Mucosa of descending colon (tissue), 3 donors: ENCODE data around the gene HACD3. TPM values are rescaled to one million over a fixed set of nuclear protein-coding genes. Genes with fewer than 3 reads are reported as not detected.

Source experiments
- ATAC-seq: fragments of 200-7000 bp; cut with Tn5 transposase; one replicate; pipeline ENCODE4 v1.9.1; 2020; ENCODE audit warnings: mild to moderate bottlenecking, moderate library complexity
- DNase-seq, 3 donors: peaks; one replicate each; pipeline ENCODE4 v3.0.0-alpha.2; 2020
- H3K36me3 ChIP-seq: fragments of 200-600 bp; one replicate; pipeline ENCODE4 v1.8.0; 2021; ENCODE audit warnings: low read depth, mild to moderate bottlenecking
- H3K4me1 ChIP-seq: fragments of 200-600 bp; one replicate; pipeline ENCODE4 v1.8.0; 2021; ENCODE audit warnings: low read depth, mild to moderate bottlenecking
- H3K4me3 ChIP-seq: fragments of 200-600 bp; one replicate; pipeline ENCODE4 v1.8.0; 2021; ENCODE audit warnings: mild to moderate bottlenecking
- H3K9me3 ChIP-seq: fragments of 200-600 bp; one replicate; pipeline ENCODE4 v1.8.0; 2021; ENCODE audit warnings: mild to moderate bottlenecking
- intact Hi-C, 2 donors: fragments of 100-400 bp; cut with DNase I in 1 of 2; cut with micrococcal nuclease in 1 of 2; formaldehyde crosslinking; loops; one replicate each; pipeline versions ENCODE4 v1.11.0 to v1.11.1; 2022; cut with DNase I, micrococcal nuclease
- total RNA-seq, 3 donors: library from RNA; stranded (reverse); fragmentation: NEBNext Ultra II Directional in 2 of 3; extraction: Animal tissue kit (Norgen Biotek cat#: 25700) in 2 of 3; gene quantifications; one replicate each; pipeline versions ENCODE4 v1.2.1 to v1.2.4, GENCODE V29; 2021 to 2023
- TF ChIP-seq, protein P1 (sequence below): fragments of 200-600 bp; IDR thresholded peaks from one replicate; pipeline ENCODE4 v1.8.0; 2022; ENCODE audit warnings: antibody characterized with exemption, mild to moderate bottlenecking
- donor health status: DM: no; HTN: no; CAD: no; lungs with moderate emphysema.
- donor health status: DM: no; HTN: no; CAD: no.
- donor health status: DM: no; HTN: yes; CAD: no.

The HACD3 gene
- total RNA-seq, 3 donors from 2014 or later, result 26.2 to 31.2 (median 30.9) TPM

DNA sequence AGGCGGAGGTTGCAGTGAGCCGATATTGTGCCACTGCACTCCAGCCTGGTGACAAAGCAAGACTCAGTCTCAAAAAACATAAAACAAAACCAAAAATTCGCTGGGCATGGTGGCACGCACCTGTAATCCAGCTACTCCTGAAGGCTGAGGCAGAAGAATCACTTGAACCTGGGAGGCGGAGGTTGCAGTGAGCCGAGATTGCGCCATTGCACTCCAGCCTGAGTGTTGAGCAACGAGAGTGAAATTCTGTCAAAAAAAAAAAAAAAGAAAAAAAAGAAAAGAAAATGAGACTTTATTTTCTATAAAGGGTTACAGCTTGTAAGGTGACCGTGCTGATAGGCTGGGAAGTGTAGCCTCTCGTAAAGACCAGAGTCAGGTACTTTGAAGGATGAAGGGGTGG, 6.0 kb upstream of the HACD3 start:
- DNase-seq, result no peak
- Histone ChIP-seq H3K36me3 (no peaks in the 10 kb centered on the region), H3K4me3 (no peak overlapping the region), H3K4me1 (no peaks in the 10 kb centered on the region), H3K9me3 (no peaks in the 10 kb centered on the region)
- intact Hi-C loops, result no loop called here
- TF ChIP-seq, protein P1, sequence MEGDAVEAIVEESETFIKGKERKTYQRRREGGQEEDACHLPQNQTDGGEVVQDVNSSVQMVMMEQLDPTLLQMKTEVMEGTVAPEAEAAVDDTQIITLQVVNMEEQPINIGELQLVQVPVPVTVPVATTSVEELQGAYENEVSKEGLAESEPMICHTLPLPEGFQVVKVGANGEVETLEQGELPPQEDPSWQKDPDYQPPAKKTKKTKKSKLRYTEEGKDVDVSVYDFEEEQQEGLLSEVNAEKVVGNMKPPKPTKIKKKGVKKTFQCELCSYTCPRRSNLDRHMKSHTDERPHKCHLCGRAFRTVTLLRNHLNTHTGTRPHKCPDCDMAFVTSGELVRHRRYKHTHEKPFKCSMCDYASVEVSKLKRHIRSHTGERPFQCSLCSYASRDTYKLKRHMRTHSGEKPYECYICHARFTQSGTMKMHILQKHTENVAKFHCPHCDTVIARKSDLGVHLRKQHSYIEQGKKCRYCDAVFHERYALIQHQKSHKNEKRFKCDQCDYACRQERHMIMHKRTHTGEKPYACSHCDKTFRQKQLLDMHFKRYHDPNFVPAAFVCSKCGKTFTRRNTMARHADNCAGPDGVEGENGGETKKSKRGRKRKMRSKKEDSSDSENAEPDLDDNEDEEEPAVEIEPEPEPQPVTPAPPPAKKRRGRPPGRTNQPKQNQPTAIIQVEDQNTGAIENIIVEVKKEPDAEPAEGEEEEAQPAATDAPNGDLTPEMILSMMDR, result no peak
- ATAC-seq, result no peak

- Histone ChIP-seq H3K4me1 (no peaks in the 10 kb centered on the region), H3K9me3 (no peaks in the 10 kb centered on the region), H3K36me3 (no peaks in the 10 kb centered on the region), H3K4me3 (no peak overlapping the region)
- TF ChIP-seq, protein P1, result no peak
- intact Hi-C loops, result no loop called here
- DNase-seq (peak in 1 of 3 donors; percentile 38), ATAC-seq (peak; percentile 17)
These were observed 4.6 kb upstream of the HACD3 start for GRCh38 chr15:65525622-65526021.

DNA sequence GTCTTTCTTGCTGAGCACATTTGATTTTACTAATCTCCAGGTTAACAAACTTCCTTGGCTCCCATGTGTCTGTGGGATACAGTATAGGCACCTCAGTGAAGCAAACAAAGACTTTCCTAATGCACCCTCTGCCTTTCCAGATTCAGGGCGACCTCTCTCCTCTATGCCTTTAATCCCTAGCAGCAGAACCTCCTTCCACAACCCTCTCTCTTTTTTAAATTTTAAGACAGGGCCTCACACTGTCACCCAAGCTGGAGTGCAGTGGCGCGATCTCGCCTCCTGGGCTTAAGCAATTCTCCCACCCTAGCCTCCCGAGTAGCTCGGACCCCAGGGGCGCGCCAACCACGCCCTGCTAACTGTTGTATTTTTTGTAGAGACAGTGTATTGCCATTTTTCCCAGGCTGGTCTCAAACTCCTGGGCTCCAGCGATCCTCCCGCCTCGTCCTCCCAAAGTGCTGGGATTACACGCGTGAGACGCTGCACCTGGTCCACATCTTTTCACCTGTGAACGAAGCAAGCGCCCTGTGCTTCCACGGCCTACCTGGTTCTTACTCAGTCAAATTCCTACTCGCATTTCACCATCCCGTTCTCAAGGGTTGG, 1.7 kb upstream of the HACD3 start:
- intact Hi-C loops, result no loop called here
- H3K4me1 ChIP-seq, result peaks cover 23% of the 10 kb centered on the region
- TF ChIP-seq, protein P1, result no peak
- no peaks in the 10 kb centered on the region for H3K36me3 ChIP-seq
- DNase-seq (no peak), ATAC-seq (no peak)
- no peak overlapping the region for H3K4me3 ChIP-seq
- no peaks in the 10 kb centered on the region for H3K9me3 ChIP-seq

- intact Hi-C loops, result no loop called here
- no peaks in the 10 kb centered on the region for H3K9me3 ChIP-seq
- ATAC-seq, result no peak
- peaks cover 23% of the 10 kb centered on the region for H3K4me1 ChIP-seq
- no peak for DNase-seq
- TF ChIP-seq, protein P1, result no peak
- H3K4me3 ChIP-seq, result peak overlapping the region; percentile 46
- no peaks in the 10 kb centered on the region for H3K36me3 ChIP-seq
These were observed 423 bp upstream of the HACD3 start for GRCh38 chr15:65529762-65530317.

- no peak overlapping the region for H3K4me3 ChIP-seq
- DNase-seq, result no peak
- no peaks in the 10 kb centered on the region for H3K36me3 ChIP-seq
- intact Hi-C loops, result no loop called here
- TF ChIP-seq, protein P1, result no peak
- H3K4me1 ChIP-seq, result peaks cover 23% of the 10 kb centered on the region
- ATAC-seq, result peak; percentile 43
- H3K9me3 ChIP-seq, result no peaks in the 10 kb centered on the region
These were observed 2.4 kb downstream of the HACD3 start for GRCh38 chr15:65532738-65533051.
